HAP-1 (cell line): ENCODE measurements around the gene PTPRG.

Experiments used
- DNase-seq, 2 experiments: peaks; one replicate each; pipeline ENCODE4 v3.0.0-alpha.2; 2016 to 2020; ENCODE audit warnings: low spot score in 2 of 2
- H3K27me3 ChIP-seq: fragments of 250-450 bp; sonication (Bioruptor Pico); 2 replicates; pipeline ENCODE4 v1.5.1; 2020; ENCODE audit warnings: low read depth, mild to moderate bottlenecking, moderate library complexity
- H3K36me3 ChIP-seq: fragments of 250-450 bp; sonication (Bioruptor Pico); replicated peaks from 2 replicates; pipeline ENCODE4 v1.5.1; 2020; ENCODE audit warnings: mild to moderate bottlenecking
- H3K4me1 ChIP-seq: fragments of 250-450 bp; sonication (Bioruptor Pico); 2 replicates; pipeline ENCODE4 v1.5.1; 2020; ENCODE audit warnings: mild to moderate bottlenecking
- H3K4me3 ChIP-seq: fragments of 250-450 bp; sonication (Bioruptor Pico); 2 replicates; pipeline ENCODE4 v1.5.1; 2020; ENCODE audit warnings: mild to moderate bottlenecking, moderate library complexity
- H3K9me3 ChIP-seq: fragments of 250-450 bp; sonication (Bioruptor Pico); 2 replicates; pipeline ENCODE4 v1.5.1; 2020; ENCODE audit warnings: mild to moderate bottlenecking, moderate library complexity
- in situ Hi-C: fragments of 300-500 bp; cut with MboI; formaldehyde crosslinking; loops from 3 replicates; pipeline ENCODE4 v1.14.3; 2020; ENCODE audit warnings: low sequenced_read_pairs, inconsistent platforms, mixed read lengths

Gene PTPRG

DNA sequence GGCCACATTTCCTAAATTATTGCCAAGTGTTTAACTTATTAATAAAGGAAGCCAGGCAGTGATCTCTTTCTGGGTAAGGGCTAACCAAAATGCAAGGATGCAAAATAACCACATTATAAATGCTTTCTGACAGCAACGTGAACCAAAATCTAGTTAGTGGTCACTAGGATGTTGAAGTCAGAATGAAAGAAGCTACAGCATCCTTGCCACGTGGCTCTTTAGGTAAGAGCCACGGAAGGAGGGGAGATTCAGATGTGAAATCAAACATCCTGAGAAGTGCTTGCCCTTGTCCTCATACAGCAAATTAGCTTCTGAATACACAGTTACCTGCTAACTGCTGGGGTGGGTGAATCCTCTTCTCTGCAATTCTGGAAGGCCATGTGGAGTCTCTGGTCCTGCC is 565.7 kb downstream of the PTPRG start:
- H3K36me3 ChIP-seq, result no peaks in the 10 kb centered on the region
- no peaks in the 10 kb centered on the region for H3K27me3 ChIP-seq
- H3K4me1 ChIP-seq, result no peaks in the 10 kb centered on the region
- no peak for DNase-seq
- H3K4me3 ChIP-seq, result no peak overlapping the region
- H3K9me3 ChIP-seq, result no peaks in the 10 kb centered on the region
- in situ Hi-C loops, result no loop called here

GRCh38 chr3:62128051-62128450 is 566.7 kb downstream of the PTPRG start:
- in situ Hi-C loops, result no loop called here
- DNase-seq, result no peak
- no peaks in the 10 kb centered on the region for H3K4me1 ChIP-seq
- H3K36me3 ChIP-seq, result no peaks in the 10 kb centered on the region
- H3K27me3 ChIP-seq, result no peaks in the 10 kb centered on the region
- H3K4me3 ChIP-seq, result no peak overlapping the region
- H3K9me3 ChIP-seq, result no peaks in the 10 kb centered on the region

- Histone ChIP-seq H3K27me3 (no peaks in the 10 kb centered on the region), H3K4me1 (peaks cover 4% of the 10 kb centered on the region; the same call in 1 of the 2 replicates), H3K9me3 (no peaks in the 10 kb centered on the region), H3K4me3 (no peak overlapping the region), H3K36me3 (no peaks in the 10 kb centered on the region)
- in situ Hi-C loops, result no loop called here
- DNase-seq, result no peak
Measured at GRCh38 chr3:62128681-62129080, 567.3 kb downstream of the PTPRG start.

- in situ Hi-C loops, result no loop called here
- DNase-seq, result no peak
- Histone ChIP-seq H3K9me3 (no peaks in the 10 kb centered on the region), H3K27me3 (no peaks in the 10 kb centered on the region), H3K4me1 (peaks cover 9% of the 10 kb centered on the region; the same call in 1 of the 2 replicates), H3K4me3 (no peak overlapping the region), H3K36me3 (no peaks in the 10 kb centered on the region)
Measured at GRCh38 chr3:62131050-62131449, 569.7 kb downstream of the PTPRG start.

- H3K9me3 ChIP-seq, result no peaks in the 10 kb centered on the region
- H3K4me1 ChIP-seq, result peaks cover 9% of the 10 kb centered on the region; the same call in 1 of the 2 replicates
- DNase-seq, result peak in 1 of 2 experiments; percentile 16
- no peak overlapping the region for H3K4me3 ChIP-seq
- H3K36me3 ChIP-seq, result no peaks in the 10 kb centered on the region
- no peaks in the 10 kb centered on the region for H3K27me3 ChIP-seq
- in situ Hi-C loops, result no loop called here
Measured at GRCh38 chr3:62131620-62132019, 570.2 kb downstream of the PTPRG start.

GRCh38 chr3:62132027-62132602 is 570.7 kb downstream of the PTPRG start:
- H3K4me1 ChIP-seq, result peaks cover 9% of the 10 kb centered on the region; the same call in 1 of the 2 replicates
- no peak for DNase-seq
- in situ Hi-C loops, result no loop called here
- no peaks in the 10 kb centered on the region for H3K9me3 ChIP-seq
- no peaks in the 10 kb centered on the region for H3K27me3 ChIP-seq
- no peaks in the 10 kb centered on the region for H3K36me3 ChIP-seq
- no peak overlapping the region for H3K4me3 ChIP-seq

GRCh38 chr3:62133015-62133414 is 571.6 kb downstream of the PTPRG start:
- DNase-seq, result no peak
- in situ Hi-C loops, result no loop called here
- H3K27me3 ChIP-seq, result no peaks in the 10 kb centered on the region
- H3K36me3 ChIP-seq, result no peaks in the 10 kb centered on the region
- H3K4me1 ChIP-seq, result peaks cover 9% of the 10 kb centered on the region; the same call in 1 of the 2 replicates
- no peak overlapping the region for H3K4me3 ChIP-seq
- no peaks in the 10 kb centered on the region for H3K9me3 ChIP-seq

DNA sequence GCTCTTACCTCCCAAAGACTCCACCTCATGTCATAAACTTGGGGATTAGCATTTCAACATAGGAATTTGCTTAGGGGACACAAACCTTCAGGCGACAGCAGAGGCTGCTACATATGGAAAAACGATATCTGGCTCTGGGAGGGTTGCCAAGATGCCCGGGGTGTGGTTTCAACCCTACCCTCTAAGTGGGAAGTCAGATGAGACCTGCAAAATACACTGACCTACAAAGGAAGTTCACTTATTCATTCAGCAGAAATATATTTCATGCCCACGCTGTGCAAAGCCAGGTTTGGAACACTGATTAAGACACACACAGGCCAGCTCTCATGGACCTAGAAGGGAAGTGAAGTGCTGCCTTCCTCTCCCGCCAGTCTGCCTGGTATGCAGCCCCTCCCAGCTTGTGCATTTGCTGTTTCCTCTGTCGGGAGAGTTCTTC is 572.7 kb downstream of the PTPRG start:
- in situ Hi-C loops, result no loop called here
- no peaks in the 10 kb centered on the region for H3K36me3 ChIP-seq
- H3K27me3 ChIP-seq, result no peaks in the 10 kb centered on the region
- H3K4me1 ChIP-seq, result peaks cover 9% of the 10 kb centered on the region; the same call in 1 of the 2 replicates
- H3K4me3 ChIP-seq, result no peak overlapping the region
- no peaks in the 10 kb centered on the region for H3K9me3 ChIP-seq
- peak; percentile 64 to 79 for DNase-seq

DNA sequence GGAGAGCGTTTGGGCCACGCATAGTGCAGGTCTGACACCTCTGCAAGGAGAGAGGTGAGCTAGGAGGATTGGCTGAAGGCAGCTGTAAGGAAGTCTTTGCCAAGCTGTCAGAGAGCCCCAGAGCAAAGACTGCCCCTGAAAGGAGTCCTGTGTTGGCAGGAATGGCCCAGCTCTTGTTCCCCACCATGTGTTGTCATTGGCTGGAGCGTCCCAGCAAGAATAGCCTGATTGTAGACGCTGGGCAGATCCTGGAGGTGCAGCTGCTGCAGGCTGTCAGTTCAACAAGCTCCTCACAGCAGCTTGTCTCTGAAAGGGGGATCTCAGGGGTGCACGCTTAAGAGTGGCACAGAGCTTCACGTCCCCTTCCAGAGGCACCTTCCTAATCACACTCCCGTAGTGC is 574.4 kb downstream of the PTPRG start:
- Histone ChIP-seq H3K36me3 (no peaks in the 10 kb centered on the region), H3K27me3 (no peaks in the 10 kb centered on the region), H3K4me3 (no peak overlapping the region), H3K9me3 (no peaks in the 10 kb centered on the region), H3K4me1 (peaks cover 9% of the 10 kb centered on the region; the same call in 1 of the 2 replicates)
- in situ Hi-C loops, result no loop called here
- no peak for DNase-seq

DNA sequence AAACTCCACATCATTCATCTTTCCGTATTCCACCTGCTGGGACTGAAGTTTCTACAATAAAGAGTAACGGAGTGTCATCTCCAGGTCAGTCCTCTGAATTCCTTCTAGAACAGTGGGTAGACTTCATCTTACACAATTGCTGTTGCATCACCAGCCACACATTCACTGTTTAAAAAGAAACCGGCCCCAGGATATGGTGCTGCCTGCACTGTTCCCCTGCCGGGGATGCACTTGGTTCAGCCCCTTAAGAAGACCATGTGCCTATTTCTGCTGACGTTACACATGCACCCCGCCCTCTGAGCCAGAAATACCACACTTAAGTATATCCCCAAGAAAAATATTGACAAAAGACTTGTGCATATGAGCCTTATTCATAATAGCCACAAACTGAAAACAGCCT is 578.6 kb downstream of the PTPRG start:
- Histone ChIP-seq H3K36me3 (no peaks in the 10 kb centered on the region), H3K4me1 (peaks cover 23% of the 10 kb centered on the region), H3K27me3 (no peaks in the 10 kb centered on the region), H3K9me3 (no peaks in the 10 kb centered on the region), H3K4me3 (no peak overlapping the region)
- no peak for DNase-seq
- in situ Hi-C loops, result no loop called here

DNA sequence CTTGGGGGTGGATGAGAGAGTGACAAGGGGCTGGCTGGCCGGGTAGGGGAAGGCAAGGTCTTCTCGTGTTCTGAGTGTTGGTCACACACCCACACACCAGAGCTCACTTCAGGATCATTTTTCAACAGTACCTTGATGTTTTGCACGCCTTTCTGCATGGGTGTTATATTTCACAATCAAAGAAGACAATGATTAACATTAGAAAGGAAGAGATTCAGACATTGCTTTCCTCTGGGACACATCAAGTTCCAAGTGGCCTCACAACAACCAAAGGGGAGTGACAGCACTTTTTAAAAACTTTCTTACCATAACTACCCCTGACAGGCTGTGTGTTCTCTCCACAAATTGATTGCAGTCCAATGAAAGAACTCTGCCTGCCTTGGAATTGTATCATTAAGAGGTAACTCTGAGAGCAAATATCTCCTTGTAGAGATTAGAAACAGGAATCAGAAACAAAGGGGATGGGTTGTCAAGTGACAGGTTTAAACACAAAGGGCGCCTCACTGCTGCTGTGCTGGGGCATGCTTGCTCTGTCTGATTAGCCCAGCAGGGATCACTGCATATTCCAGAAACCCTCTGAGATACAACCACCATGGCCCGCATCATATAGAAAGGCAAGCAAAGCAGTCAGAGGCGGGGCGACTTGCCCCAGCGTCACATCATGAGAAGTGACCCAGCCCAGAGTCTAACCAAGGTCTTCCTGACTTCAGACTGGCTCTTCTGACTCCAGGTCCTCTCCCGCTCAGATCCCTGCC is 581.1 kb downstream of the PTPRG start:
- no peaks in the 10 kb centered on the region for H3K9me3 ChIP-seq
- no peaks in the 10 kb centered on the region for H3K36me3 ChIP-seq
- peak; percentile 32 to 35 for DNase-seq
- in situ Hi-C loops, result no loop called here
- no peaks in the 10 kb centered on the region for H3K27me3 ChIP-seq
- no peak overlapping the region for H3K4me3 ChIP-seq
- H3K4me1 ChIP-seq, result peaks cover 23% of the 10 kb centered on the region

GRCh38 chr3:62143843-62144450 is 582.6 kb downstream of the PTPRG start:
- in situ Hi-C loops, result no loop called here
- Histone ChIP-seq H3K4me1 (peaks cover 23% of the 10 kb centered on the region), H3K9me3 (no peaks in the 10 kb centered on the region), H3K4me3 (no peak overlapping the region), H3K36me3 (no peaks in the 10 kb centered on the region), H3K27me3 (no peaks in the 10 kb centered on the region)
- DNase-seq, result peak; percentile 33 to 41

GRCh38 chr3:62144482-62144881 is 583.1 kb downstream of the PTPRG start:
- no peaks in the 10 kb centered on the region for H3K36me3 ChIP-seq
- in situ Hi-C loops, result no loop called here
- no peaks in the 10 kb centered on the region for H3K9me3 ChIP-seq
- peaks cover 23% of the 10 kb centered on the region for H3K4me1 ChIP-seq
- DNase-seq, result no peak
- H3K4me3 ChIP-seq, result no peak overlapping the region
- no peaks in the 10 kb centered on the region for H3K27me3 ChIP-seq

DNA sequence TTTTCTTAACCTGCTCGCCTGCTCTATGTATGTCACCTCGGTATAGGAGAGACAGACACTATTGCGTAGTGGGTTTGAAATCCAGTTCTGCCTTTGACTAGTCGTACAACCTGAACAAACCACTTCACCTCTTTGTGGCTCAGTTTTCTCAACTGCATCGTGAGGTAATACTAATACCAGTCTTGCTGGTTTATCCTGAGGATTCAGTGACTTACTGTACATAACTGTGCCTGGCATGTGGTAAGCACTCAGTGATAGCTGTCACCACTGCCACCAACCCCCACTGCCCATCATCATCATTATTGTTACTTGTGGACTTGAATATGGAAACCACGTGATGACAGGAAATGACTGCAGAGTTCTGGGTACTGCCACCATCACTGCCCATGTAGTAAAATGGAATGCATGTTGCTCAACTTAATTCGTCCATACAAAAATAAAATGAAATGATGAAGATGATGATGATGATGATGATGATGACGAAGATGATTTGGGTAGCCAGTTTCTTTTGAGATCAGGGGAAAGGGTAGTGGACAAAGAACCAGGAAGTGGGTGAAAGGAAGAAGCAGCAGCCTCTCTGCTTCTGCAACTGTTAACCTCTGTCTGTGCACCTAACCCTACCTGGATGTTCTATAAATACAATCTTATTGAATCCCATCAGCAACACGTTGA is 583.9 kb downstream of the PTPRG start:
- Histone ChIP-seq H3K36me3 (no peaks in the 10 kb centered on the region), H3K9me3 (no peaks in the 10 kb centered on the region), H3K27me3 (no peaks in the 10 kb centered on the region), H3K4me3 (no peak overlapping the region), H3K4me1 (peaks cover 23% of the 10 kb centered on the region)
- no peak for DNase-seq
- in situ Hi-C loops, result no loop called here
